Activated CD4-positive, alpha-beta T cell treated with anti-CD3 and anti-CD28 coated beads, Interleukin-2, amount 10 ng/mL, durations not matched to agents 7 days and 5 days (primary cell): Measurements from ENCODE around the gene SOWAHC. TPM values are rescaled to one million over a fixed set of nuclear protein-coding genes. Genes with fewer than 3 reads are reported as not detected.
"Not testable (repeated sequence)": the region's sequence is repeated elsewhere in the genome, so short reads cannot be mapped to it uniquely, and the experiment has no call there.

Source experiments
- CTCF ChIA-PET: fragments of 350-600 bp; sonication (Branson Sonifier 250); formaldehyde crosslinking; loops from one replicate; lab custom pipeline; 2021; ENCODE audit warnings: antibody characterized with exemption; lab: Charles Lee
- POLR2A ChIA-PET: fragments of 350-600 bp; sonication (Branson Sonifier 250); formaldehyde crosslinking; loops from one replicate; lab custom pipeline; 2021; ENCODE audit warnings: antibody characterized with exemption; lab: Charles Lee
- DNase-seq: peaks from one replicate; pipeline ENCODE4 v3.0.0-alpha.2; 2020
- H3K27ac Mint-ChIP-seq: one replicate; pipeline ENCODE4 v1.8.0; 2021; ENCODE audit warnings: mild to moderate bottlenecking, moderate library complexity, mixed read lengths
- H3K27me3 Mint-ChIP-seq: one replicate; pipeline ENCODE4 v1.8.0; 2021; ENCODE audit warnings: mixed read lengths
- H3K36me3 Mint-ChIP-seq: one replicate; pipeline ENCODE4 v1.8.0; 2021; ENCODE audit warnings: low read depth, mixed read lengths
- H3K4me1 Mint-ChIP-seq: one replicate; pipeline ENCODE4 v1.8.0; 2021; ENCODE audit warnings: mixed read lengths
- H3K4me3 Mint-ChIP-seq: one replicate; pipeline ENCODE4 v1.8.0; 2021; ENCODE audit warnings: mild to moderate bottlenecking, moderate library complexity, mixed read lengths
- H3K9me3 Mint-ChIP-seq: one replicate; pipeline ENCODE4 v1.8.0; 2021; ENCODE audit warnings: mixed read lengths
- total RNA-seq, 2 experiments: library from RNA; stranded (reverse); gene quantifications; one replicate each; pipeline ENCODE4 v1.2.3, GENCODE V29; 2021

SOWAHC gene, protein sequence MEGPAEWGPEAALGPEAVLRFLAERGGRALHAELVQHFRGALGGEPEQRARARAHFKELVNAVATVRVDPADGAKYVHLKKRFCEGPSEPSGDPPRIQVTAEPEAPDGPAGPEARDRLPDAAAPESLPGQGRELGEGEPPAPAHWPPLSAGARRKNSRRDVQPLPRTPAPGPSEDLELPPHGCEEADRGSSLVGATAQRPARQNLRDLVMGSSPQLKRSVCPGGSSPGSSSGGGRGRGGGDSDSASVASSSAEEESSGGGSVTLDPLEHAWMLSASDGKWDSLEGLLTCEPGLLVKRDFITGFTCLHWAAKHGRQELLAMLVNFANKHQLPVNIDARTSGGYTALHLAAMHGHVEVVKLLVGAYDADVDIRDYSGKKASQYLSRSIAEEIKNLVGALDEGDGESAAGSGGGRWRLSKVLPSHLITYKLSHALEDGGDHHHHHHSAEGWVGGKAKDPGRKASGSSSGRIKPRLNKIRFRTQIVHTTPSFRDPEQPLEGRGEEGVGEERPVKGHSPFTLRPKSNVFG
- under 1 TPM; 0.25 to 0.27 TPM for total RNA-seq

DNA sequence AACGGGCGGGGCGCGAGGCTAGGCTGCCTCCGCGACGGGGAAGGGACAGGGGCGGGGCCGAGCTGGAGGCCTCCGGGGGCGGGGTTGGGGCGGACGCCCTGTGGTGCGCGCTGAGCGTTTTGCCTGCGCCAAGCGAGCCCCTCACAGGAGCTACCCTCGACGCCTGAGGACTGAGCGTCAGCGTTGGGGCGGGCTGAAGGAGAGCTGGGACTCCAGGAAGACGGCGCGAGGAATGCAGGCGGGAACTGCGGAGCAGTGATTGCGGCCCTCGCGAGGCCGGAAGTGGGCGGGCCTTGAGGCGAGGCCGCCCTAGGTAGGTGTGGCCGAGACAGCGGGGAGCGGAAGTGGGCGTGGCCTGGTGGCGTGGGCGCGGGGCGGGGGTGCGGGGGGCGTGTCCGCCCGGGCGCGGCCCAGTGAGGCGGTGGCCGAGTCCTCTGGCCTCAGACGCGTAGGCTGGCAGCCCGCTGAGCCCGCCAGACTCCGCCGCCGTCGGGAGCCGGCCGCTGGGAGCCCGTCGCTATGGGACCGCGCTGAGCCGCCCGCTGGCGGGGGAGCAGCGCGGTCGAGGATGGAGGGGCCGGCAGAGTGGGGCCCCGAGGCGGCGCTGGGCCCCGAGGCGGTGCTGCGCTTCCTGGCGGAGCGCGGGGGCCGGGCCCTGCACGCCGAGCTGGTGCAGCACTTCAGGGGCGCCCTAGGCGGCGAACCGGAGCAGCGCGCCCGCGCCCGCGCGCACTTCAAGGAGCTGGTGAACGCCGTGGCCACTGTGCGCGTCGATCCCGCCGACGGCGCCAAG lies at the start of gene SOWAHC, which contains the start of gene SEPTIN10:
TSS of gene SOWAHC (plus strand) at position 443 of the 793 bp plus-strand sequence. CDS start at position 569, 126 bp downstream.
TSS of gene SEPTIN10 (minus strand) at position 45 of the 793 bp plus-strand sequence. CDS start 139 bp downstream, outside the sequence.
- peak within 1 kb of the TSS; percentile 79 for H3K4me3 Mint-ChIP-seq
- peak; percentile 80 for DNase-seq
- CTCF ChIA-PET, result interaction anchor here (1.2 kb wide), 1 partner anchor 47 kb away, joined by 3 read pairs; no protein-coding TSS in a partner anchor
- H3K4me1 Mint-ChIP-seq, result peaks cover 16% of the 10 kb centered on the region
- H3K27ac Mint-ChIP-seq, result peak within 1 kb of the TSS; percentile 80
- POLR2A ChIA-PET, result no interaction called here
- H3K36me3 Mint-ChIP-seq, result no peaks in the 10 kb centered on the region
- peaks cover 74% of the 10 kb centered on the region for H3K27me3 Mint-ChIP-seq
- H3K9me3 Mint-ChIP-seq, result no peaks in the 10 kb centered on the region

DNA sequence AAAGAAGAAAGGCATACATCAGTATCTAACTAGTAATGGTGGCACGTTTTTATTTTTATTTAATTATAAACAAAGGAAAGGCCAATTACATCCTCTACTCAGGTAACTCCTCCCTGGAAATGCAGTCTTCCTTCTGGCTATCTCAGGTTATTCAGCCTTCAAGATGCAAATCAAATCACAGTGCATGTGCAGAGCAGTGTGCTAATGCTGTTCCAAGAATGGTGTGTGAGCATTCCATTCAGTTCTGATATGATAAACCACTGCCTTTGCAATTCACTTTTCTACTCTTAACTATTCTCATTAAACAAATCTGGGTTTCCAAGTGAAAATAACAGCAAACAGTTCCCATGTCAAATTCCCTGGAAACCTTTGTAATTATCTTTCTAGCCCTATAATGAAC lies 38.8 kb upstream of the SOWAHC start:
- Mint-ChIP-seq H3K27me3 (no peaks in the 10 kb centered on the region), H3K4me3 (no peak overlapping the region), H3K27ac (no peak overlapping the region), H3K9me3 (no peaks in the 10 kb centered on the region), H3K36me3 (no peaks in the 10 kb centered on the region), H3K4me1 (no peaks in the 10 kb centered on the region)
- ChIA-PET CTCF (no interaction called here), POLR2A (no interaction called here)
- DNase-seq, result no peak

DNA sequence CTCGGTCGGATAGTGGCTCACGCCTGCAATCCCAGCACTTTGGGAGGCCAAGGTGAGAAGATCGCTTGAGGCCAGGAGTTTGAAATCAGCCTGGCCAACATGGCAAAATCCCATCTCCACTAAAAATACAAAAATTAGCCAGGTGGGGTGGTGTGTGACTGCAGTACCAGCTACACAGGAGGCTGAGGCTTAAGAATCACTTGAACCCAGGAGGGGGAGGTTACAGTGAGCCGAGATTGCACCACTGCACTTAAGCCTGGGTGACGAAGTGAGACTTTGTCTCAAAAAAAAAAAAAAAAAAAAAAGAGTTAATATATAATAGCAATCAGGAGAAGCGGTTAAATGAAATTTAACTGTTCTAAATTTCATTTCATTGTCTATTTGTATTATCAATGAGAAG lies 36.5 kb upstream of the SOWAHC start:
- POLR2A ChIA-PET, H3K4me3 Mint-ChIP-seq, H3K9me3 Mint-ChIP-seq, DNase-seq, H3K4me1 Mint-ChIP-seq, H3K27me3 Mint-ChIP-seq, CTCF ChIA-PET, H3K27ac Mint-ChIP-seq, H3K36me3 Mint-ChIP-seq: not testable (repeated sequence)

DNA sequence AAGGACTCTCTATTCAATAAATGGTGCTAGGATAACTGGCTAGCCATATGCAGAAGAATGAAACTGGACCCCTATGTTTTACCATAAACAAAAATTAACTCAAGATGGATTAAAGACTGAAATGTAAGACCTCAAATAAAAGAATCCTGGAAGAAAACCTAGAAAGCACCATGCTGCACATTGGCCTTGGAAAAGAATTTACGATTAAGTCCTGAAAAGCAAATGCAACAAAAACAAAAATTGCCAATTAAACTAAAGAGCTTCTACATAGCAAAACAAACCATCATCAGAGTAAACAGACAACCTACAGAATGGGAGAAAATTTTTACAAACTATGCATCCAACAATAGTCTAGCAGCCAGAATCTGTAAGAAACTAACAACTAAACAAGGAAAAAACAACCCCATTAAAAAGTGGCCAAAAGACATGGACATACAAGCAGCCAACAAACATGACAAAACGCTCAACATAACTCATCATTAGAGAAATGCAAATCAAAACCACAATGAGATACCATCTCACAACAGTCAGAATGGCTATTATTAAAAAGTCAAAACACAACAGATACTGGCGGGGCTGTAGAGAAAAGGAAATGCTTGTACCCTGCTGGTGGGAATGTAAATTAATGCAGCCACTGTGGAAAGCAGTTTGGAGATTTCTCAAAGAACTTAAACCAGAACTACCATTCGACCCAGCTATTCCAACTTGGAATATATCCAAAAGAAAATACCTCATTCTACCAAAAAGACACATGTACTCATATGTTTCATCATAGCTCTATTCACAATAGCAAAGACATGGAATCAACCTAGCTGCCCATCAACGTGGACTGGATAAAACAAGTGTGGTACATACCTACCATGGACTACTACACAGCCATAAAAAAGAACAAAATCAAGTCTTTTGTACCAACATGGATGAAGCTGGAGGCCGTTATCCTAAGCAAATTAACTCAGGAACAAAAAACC lies 31.0 kb upstream of the SOWAHC start:
- POLR2A ChIA-PET, result no interaction called here
- H3K4me1 Mint-ChIP-seq, result no peaks in the 10 kb centered on the region
- DNase-seq, result no peak
- H3K4me3 Mint-ChIP-seq, result no peak overlapping the region
- H3K9me3 Mint-ChIP-seq, result no peaks in the 10 kb centered on the region
- peaks cover 14% of the 10 kb centered on the region for H3K27me3 Mint-ChIP-seq
- CTCF ChIA-PET, result no interaction called here
- no peaks in the 10 kb centered on the region for H3K36me3 Mint-ChIP-seq
- H3K27ac Mint-ChIP-seq, result no peak overlapping the region

DNA sequence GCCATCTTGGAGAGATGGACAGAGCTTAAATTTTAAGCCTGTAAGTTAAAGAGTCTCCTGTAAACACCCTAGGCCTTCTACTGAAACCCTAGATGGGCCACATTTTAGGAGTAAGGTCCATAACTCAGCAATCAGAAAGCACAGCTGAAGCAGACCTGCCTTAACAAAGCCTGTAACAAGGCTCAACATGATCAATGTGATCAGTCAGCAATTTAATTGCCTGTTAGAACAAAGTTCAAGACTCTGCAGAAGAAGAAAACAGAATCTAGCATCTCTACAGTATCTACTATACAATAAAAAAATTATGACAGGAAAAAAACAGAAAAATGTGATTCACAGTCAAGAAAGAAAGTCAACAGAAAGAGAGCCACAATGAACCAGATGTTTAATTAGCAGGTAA lies 27.5 kb upstream of the SOWAHC start:
- no peak for DNase-seq
- Mint-ChIP-seq H3K9me3 (no peaks in the 10 kb centered on the region), H3K27me3 (peaks cover 14% of the 10 kb centered on the region), H3K36me3 (no peaks in the 10 kb centered on the region), H3K4me1 (no peaks in the 10 kb centered on the region), H3K27ac (no peak overlapping the region), H3K4me3 (no peak overlapping the region)
- ChIA-PET POLR2A (no interaction called here), CTCF (no interaction called here)

DNA sequence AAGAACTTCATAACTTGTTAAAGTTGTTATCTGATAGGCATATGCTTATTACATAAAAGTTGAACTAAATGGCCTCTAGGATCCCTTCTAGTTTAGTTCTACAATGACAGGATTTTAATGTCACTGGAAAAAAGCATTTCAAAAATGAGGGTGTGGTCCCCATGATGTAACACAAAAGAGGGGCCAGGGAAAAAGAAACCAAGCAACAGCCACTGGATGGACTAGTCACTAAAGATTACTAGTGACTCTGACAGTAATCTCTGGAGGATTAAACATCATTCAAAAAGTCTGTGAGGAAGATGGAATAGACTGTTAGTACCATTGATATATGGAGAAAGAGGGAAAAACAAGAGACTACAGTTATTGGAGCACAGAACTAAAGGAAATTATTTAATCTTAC lies 23.0 kb upstream of the SOWAHC start:
- ChIA-PET CTCF (no interaction called here), POLR2A (no interaction called here)
- Mint-ChIP-seq H3K4me1 (no peaks in the 10 kb centered on the region), H3K27ac (no peak overlapping the region), H3K9me3 (no peaks in the 10 kb centered on the region), H3K27me3 (peaks cover 9% of the 10 kb centered on the region), H3K4me3 (no peak overlapping the region), H3K36me3 (no peaks in the 10 kb centered on the region)
- DNase-seq, result no peak

DNA sequence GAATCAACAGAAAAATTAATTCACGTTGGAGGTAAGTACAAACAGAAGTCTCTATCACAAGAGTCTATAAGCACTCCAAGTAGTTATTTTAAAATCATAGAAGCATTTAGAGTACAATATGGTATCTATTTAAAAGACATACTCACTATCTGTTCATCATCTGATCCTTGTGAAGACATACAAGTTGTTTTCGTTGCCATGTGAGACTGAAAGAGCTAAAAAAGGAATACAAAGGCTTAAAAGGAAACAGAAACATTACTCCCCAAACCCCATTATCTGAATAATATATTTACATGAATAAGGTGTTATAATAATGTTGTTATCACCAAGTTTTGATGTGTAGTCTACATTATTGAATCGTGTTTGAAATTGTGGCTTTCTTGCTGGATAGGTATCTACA lies 21.3 kb upstream of the SOWAHC start:
- CTCF ChIA-PET, result no interaction called here
- no peak for DNase-seq
- no peaks in the 10 kb centered on the region for H3K9me3 Mint-ChIP-seq
- H3K27me3 Mint-ChIP-seq, result peaks cover 1% of the 10 kb centered on the region
- H3K36me3 Mint-ChIP-seq, result no peaks in the 10 kb centered on the region
- POLR2A ChIA-PET, result no interaction called here
- no peak overlapping the region for H3K27ac Mint-ChIP-seq
- H3K4me1 Mint-ChIP-seq, result no peaks in the 10 kb centered on the region
- H3K4me3 Mint-ChIP-seq, result no peak overlapping the region

DNA sequence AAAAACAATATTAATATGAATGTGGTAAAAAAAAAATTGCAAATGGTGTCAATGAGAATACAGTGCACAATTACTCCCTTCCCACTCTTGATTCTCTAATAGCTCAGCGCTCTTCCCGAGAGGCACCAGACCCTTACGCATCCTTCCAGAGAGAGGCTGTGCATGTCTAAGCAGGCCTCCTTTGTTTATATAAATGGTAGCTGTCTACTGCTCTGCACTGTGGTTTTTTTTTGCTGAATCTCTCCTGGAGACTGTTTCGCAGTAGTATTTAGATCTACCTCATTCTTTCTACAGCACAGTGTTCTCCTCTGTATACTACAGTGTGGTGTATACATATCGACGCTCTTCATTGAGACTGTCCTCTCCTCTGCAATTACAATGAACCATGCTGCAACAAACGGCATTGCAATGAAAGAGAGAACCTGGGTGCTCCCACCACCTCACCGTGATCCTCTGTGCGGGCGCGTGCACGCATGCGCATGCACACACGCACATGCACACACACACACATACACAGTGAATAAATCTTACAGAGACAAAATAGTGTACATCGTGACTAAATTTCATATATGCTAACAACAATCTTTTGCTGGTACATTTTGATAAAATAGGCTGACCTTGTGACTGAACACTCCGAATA lies 19.8 kb upstream of the SOWAHC start:
- Mint-ChIP-seq H3K27me3 (no peaks in the 10 kb centered on the region), H3K27ac (no peak overlapping the region), H3K9me3 (no peaks in the 10 kb centered on the region), H3K4me3 (no peak overlapping the region), H3K36me3 (no peaks in the 10 kb centered on the region), H3K4me1 (no peaks in the 10 kb centered on the region)
- DNase-seq, result no peak
- ChIA-PET POLR2A (no interaction called here), CTCF (no interaction called here)

DNA sequence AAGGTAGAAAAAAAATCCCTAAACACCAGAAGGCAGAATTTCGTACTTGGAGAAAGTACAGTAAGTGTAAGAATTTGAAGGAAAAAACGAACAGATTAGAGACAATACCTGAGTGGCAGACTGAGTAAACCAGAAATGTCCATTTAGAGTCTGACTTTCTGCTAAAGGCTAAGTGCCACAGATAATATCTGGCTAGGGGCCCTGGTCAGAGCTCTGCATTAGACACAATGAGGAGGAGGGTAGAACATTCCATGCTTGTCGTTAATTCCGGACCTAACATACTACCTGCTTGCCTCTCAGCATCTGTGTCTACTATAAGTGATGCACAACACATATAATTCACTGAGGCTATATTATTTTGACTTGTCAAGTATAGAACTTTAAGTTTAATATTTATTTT lies 18.5 kb upstream of the SOWAHC start:
- Mint-ChIP-seq H3K36me3 (no peaks in the 10 kb centered on the region), H3K4me1 (no peaks in the 10 kb centered on the region), H3K9me3 (no peaks in the 10 kb centered on the region), H3K4me3 (no peak overlapping the region), H3K27me3 (peaks cover 2% of the 10 kb centered on the region), H3K27ac (no peak overlapping the region)
- POLR2A ChIA-PET, result no interaction called here
- DNase-seq, result no peak
- CTCF ChIA-PET, result no interaction called here

DNA sequence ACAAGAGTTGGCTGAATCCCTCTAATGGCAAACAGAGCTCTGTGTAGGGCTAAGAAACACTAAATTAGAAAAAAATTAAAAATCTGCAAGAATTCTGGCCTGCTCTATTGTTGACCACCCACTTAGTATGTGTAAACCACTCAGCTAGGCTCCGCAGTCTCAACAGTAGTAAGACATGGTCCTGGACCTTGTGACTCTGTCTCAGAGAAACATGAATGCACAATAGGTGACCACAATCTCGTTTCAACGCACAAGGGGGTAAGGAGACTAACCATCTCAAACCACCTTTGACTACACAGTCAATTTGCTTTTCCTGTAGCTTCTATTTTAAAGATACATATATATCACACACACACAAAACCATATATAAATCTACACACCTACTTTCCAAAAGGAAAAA lies 16.9 kb upstream of the SOWAHC start:
- CTCF ChIA-PET, result interaction anchor here (1.5 kb wide), 1 partner anchor 83 kb away, joined by 4 read pairs; no protein-coding TSS in a partner anchor

DNA sequence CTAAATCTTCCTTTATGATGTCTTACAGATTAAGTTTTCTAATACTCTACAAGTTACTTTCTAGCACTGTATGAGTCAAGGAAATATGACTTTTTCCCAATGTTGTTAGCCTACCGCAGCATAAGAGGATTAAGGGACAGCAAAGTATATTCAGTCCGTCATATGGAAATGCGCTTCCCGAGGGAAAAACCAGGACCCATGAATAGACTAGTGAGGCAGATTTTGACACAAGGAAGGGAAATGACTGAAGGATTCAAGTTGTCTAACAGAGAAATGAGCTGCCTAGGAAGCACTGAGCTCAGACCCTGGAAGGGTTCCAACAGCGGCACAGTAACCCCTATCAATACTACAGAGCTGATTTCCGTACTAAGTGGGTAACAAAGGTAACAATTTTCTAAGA lies 12.4 kb upstream of the SOWAHC start:
- H3K4me1 Mint-ChIP-seq, result no peaks in the 10 kb centered on the region
- ChIA-PET POLR2A (no interaction called here), CTCF (no interaction called here)
- H3K27ac Mint-ChIP-seq, result no peak overlapping the region
- H3K27me3 Mint-ChIP-seq, result peaks cover 8% of the 10 kb centered on the region
- H3K4me3 Mint-ChIP-seq, result no peak overlapping the region
- H3K36me3 Mint-ChIP-seq, result no peaks in the 10 kb centered on the region
- no peak for DNase-seq
- no peaks in the 10 kb centered on the region for H3K9me3 Mint-ChIP-seq

More for the DNA sequence above, 16.9 kb upstream of the SOWAHC start:
- Mint-ChIP-seq H3K4me3 (no peak overlapping the region), H3K27me3 (peaks cover 8% of the 10 kb centered on the region), H3K9me3 (no peaks in the 10 kb centered on the region), H3K27ac (no peak overlapping the region), H3K4me1 (no peaks in the 10 kb centered on the region), H3K36me3 (no peaks in the 10 kb centered on the region)
- POLR2A ChIA-PET, result no interaction called here
- DNase-seq, result no peak
